PFSK-1 (cell line): ENCODE data around the gene GPATCH8.

ENCODE experiments used
- FOXP2 ChIP-seq: optimal IDR thresholded peaks from 2 replicates; pipeline ENCODE3; 2011; ENCODE audit warnings: borderline replicate concordance, control low read depth, inconsistent platforms; ENCODE audit not compliant: insufficient read depth; ENCODE audit errors: extremely low read length, extremely low read depth
- POLR2AphosphoS5 ChIP-seq: IDR thresholded peaks from 2 replicates; pipeline ENCODE4 v1.6.1; 2012; ENCODE audit warnings: low read depth, mild to moderate bottlenecking, control low read depth, low read length, moderate library complexity

- TF ChIP-seq POLR2AphosphoS5 (no peak), FOXP2 (no peak)
Observed at GRCh38 chr17:44362459-44362948, 140.7 kb downstream of the GPATCH8 start.
